ENCODE data around the gene TIMM17B. TPM values are rescaled to one million over a fixed set of nuclear protein-coding genes. Genes with fewer than 3 reads are reported as not detected.
"Not testable (repeated sequence)": the region's sequence is repeated elsewhere in the genome, so short reads cannot be mapped to it uniquely, and the experiment has no call there.

The TIMM17B gene
- total RNA-seq, 1 experiment from 2014 or later = 89.7 TPM

- not testable (repeated sequence) for H2AFZ ChIP-seq (ENCODE audit: low read length); H3K27me3 Mint-ChIP-seq (ENCODE audit: low read depth); H3K18ac ChIP-seq (ENCODE audit: insufficient read length, low read depth, low read length); H3K27ac Mint-ChIP-seq; H2BK20ac ChIP-seq (ENCODE audit: low read depth, low read length, poor library complexity, severe bottlenecking); DNase-seq; H3K79me1 ChIP-seq (ENCODE audit: insufficient read depth, low read depth, low read length, poor library complexity, severe bottlenecking); H3K14ac ChIP-seq (ENCODE audit: insufficient read depth, low read length); H3K9me3 ChIP-seq (ENCODE audit: control insufficient read depth, low read depth, low read length); H2AK5ac ChIP-seq (ENCODE audit: insufficient read length, low read length); H3K56ac ChIP-seq (ENCODE audit: insufficient read length, low read depth, low read length); H3K4me2 ChIP-seq (ENCODE audit: insufficient read depth, insufficient read length, low read length); H3K4me3 Mint-ChIP-seq; H4K5ac ChIP-seq (ENCODE audit: insufficient read length, low read depth, low read length); H4K20me1 ChIP-seq (ENCODE audit: control insufficient read depth, insufficient read depth, insufficient read length); H3K27me3 ChIP-seq (ENCODE audit: insufficient read depth, low read length); H2BK12ac ChIP-seq (ENCODE audit: insufficient read length, low read depth, low read length); H3K23ac ChIP-seq (ENCODE audit: insufficient read length, low read depth, low read length); H3K4ac ChIP-seq (ENCODE audit: low read depth, low read length); H3K9ac ChIP-seq (ENCODE audit: extremely low read depth, insufficient read length, low read length); H3K27ac ChIP-seq (ENCODE audit: insufficient read length, low read depth, low read length); H3K23me2 ChIP-seq (ENCODE audit: insufficient read length, low read depth, low read length, poor library complexity, severe bottlenecking); H3K4me1 Mint-ChIP-seq; H2BK5ac ChIP-seq (ENCODE audit: insufficient read length, low read length); H2BK120ac ChIP-seq (ENCODE audit: low read depth, low read length, poor library complexity, severe bottlenecking); H4K8ac ChIP-seq (replicated peaks; ENCODE audit: insufficient read length, low read depth, low read length); H3K79me2 ChIP-seq (ENCODE audit: insufficient read depth, low read length); H3K4me1 ChIP-seq (ENCODE audit: insufficient read depth, low read length); H4K91ac ChIP-seq (ENCODE audit: insufficient read length, low read depth, low read length); H2BK15ac ChIP-seq (ENCODE audit: low read depth, low read length); H3T11ph ChIP-seq (ENCODE audit: low read length)
- H3K9me3 Mint-ChIP-seq = peaks cover 75 to 77% of the 10 kb centered on the region in 2 experiments
- H3K36me3 Mint-ChIP-seq (ENCODE audit: insufficient read depth in 1 of 3, low read depth in 3 of 3) = peaks cover 16 to 18% (median 16%) of the 10 kb centered on the region in 3 experiments
Observed at GRCh38 chrX:48853494-48853893, 44.1 kb downstream of the TIMM17B start.
